Prostate gland (tissue), 2 donors: ENCODE data around the gene CCNB3.

Source experiments
- POLR2A ChIP-seq: fragments of 450-650 bp; IDR thresholded peaks from one replicate; pipeline ENCODE4 v1.6.1; 2016; ENCODE audit warnings: antibody characterized with exemption, mild to moderate bottlenecking
- POLR2AphosphoS5 ChIP-seq: sonication (generic); formaldehyde crosslinking; IDR thresholded peaks from one replicate; pipeline ENCODE4 v1.6.1; 2017; ENCODE audit warnings: antibody characterized with exemption
- TF ChIP-seq, protein P1 (sequence below), 4 experiments: fragments of 200-600 bp in 2 of 4; fragments of 450-650 bp in 2 of 4; sonication (generic) in 2 of 4; IDR thresholded peaks; 1 replicate in 3 of 4; 2 replicates in 1 of 4; pipeline ENCODE4 v1.5.1; 2016 to 2019; ENCODE audit warnings: antibody characterized with exemption in 4 of 4, mild to moderate bottlenecking in 2 of 4, moderate library complexity in 2 of 4

DNA sequence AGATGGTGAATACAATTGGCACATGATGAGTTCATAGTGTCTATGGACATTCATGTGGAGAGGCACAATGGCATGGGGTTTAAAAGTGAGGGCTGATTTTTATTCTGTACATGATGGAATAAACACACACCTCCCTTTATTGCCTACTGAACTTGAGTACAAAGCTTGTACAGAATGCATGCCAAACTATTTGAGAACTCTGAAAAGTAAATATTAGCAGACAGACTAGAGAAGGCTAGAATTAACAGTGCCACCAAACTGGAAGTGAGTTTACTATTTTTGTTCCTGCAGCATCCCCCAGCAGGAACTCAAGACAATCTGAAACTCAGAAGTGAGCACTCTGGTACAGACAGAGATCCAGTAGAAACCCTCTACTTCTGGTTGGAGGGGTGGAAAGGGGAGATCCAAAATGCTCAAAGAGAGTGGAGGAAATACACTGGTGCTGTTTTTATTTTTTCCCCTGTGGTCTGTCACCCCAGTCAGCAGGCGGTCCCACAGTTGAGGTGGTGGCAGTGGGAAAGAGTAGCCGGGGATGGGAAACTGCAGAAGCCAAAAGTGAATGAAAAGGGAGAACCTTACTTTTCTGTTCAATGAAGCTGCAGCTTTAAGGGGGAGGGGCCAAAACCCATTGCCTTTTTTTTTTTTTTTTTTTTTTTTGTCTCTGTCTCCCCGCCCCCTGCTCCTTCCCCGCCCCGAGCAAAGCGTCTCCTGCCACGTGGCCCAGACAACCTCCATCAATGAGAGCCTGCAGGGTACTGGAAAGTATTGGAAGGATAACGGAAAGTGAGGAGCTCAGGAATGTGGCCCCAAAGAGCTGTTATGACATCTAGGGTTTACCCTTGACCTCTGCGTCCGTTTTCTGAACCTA lies 24.3 kb upstream of the CCNB3 start:
- TF ChIP-seq POLR2AphosphoS5 (no peak), POLR2A (no peak)
- TF ChIP-seq, protein P1, sequence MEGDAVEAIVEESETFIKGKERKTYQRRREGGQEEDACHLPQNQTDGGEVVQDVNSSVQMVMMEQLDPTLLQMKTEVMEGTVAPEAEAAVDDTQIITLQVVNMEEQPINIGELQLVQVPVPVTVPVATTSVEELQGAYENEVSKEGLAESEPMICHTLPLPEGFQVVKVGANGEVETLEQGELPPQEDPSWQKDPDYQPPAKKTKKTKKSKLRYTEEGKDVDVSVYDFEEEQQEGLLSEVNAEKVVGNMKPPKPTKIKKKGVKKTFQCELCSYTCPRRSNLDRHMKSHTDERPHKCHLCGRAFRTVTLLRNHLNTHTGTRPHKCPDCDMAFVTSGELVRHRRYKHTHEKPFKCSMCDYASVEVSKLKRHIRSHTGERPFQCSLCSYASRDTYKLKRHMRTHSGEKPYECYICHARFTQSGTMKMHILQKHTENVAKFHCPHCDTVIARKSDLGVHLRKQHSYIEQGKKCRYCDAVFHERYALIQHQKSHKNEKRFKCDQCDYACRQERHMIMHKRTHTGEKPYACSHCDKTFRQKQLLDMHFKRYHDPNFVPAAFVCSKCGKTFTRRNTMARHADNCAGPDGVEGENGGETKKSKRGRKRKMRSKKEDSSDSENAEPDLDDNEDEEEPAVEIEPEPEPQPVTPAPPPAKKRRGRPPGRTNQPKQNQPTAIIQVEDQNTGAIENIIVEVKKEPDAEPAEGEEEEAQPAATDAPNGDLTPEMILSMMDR (IDR thresholded peaks at IDR 0.05), result no peak
